ENCODE results near the gene ZNF292.
"Not testable (repeated sequence)": the region's sequence is repeated elsewhere in the genome, so short reads cannot be mapped to it uniquely, and the experiment has no call there.

Gene ZNF292

DNA sequence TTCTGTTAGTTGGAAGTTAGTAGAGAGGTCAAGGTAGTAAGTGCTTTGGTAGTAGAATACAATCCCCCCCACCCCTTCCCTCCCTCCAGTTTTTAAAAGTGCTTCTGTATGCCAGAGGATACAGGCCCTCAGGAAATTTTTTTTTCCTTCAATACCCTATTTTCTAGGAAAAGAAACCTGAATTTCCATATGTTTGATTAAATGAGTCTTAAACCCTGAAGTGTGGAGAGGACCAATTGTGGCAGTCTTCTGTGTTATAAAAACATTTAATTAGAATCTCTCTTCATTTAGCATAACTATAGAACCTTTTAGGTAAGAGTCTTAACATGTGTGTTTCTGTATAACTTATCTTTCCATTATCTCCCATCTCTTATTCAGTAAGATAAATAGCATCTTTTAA is 59.5 kb downstream of the ZNF292 start:
- DNase-seq, result no peak

- no peak for DNase-seq
Observed at GRCh38 chr6:87220997-87221396, 65.6 kb downstream of the ZNF292 start.

DNA sequence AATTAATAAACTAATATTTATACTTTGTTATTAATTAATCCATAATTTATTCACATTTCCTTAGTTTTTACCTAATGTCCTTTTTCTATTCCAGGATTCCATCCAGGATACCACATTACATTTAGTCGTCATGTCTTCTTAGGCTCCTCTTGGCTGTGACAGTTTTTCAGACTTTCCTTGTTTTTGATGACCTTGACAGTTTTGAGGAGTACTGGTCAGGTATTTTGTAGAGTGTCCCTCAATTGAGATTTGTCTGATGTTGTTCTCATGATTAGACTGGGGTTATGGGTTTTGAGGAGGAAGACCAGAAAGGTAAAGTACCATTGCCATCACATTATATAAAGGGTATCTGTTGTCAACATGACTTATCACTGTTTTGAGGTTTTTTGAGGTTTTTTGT is 67.3 kb downstream of the ZNF292 start:
- DNase-seq, result no peak

DNA sequence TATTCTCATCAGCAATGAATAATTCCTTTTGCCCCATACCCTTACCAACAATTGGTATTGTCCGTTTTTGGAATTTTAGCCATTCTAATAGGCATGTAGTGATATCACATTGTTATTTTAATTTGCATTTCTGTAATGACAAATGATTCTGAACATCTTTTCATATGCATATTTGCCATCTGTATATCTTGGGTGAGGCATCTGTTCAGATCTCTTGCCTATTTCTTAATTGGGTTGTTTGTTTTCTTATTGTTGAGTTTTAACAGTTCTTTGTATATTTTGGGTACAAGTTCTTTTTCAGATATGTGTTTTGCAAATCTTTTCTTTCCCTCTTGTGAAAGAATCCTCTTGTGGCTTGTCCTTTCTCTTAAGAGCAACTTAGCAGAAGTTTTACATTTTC is 69.6 kb downstream of the ZNF292 start:
- DNase-seq, result no peak

- no peak for DNase-seq
Observed at GRCh38 chr6:87225511-87225910, 70.1 kb downstream of the ZNF292 start.

- DNase-seq, result no peak
Observed at GRCh38 chr6:87225937-87226336, 70.6 kb downstream of the ZNF292 start.

DNA sequence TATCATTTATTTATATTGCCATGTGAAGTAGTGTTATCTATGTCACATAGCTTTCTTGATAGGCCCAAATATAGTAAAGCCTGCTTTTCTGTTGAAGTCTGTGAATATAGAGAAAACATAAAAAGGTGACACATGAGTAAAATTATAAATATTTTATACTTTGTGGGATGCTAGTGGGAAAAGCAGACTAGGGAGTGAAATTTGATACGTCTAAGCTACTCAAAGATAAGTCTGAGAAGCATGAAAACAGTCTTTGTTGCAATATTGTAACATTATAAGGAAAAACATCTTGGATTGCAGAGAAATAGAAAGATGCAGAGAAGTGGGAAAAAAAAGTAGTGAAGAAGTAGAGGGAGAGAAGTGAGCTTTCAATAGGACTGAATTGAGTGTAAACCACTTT is 75.4 kb downstream of the ZNF292 start:
- DNase-seq, result no peak

DNA sequence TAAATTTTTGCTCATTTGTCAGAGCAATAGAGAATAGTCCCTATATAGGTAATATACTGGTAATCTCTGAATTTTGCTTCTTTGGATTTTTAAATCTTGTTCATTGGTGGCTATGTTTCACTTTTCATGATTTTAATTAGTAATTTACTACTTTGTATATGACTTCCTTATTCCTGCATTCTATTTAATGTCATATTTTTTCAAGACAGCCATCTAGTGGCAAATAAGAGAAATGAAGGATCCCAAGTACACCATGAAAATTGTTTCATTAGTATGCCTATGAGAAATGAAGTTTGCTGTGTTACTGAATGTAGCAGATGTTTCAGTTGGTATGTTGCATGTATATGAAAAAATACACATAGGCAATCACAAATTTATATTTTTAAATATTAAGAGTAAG is 82.4 kb downstream of the ZNF292 start:
- DNase-seq, result no peak

- DNase-seq, result not testable (repeated sequence)
Observed at GRCh38 chr6:87239098-87239635, 83.8 kb downstream of the ZNF292 start.

DNA sequence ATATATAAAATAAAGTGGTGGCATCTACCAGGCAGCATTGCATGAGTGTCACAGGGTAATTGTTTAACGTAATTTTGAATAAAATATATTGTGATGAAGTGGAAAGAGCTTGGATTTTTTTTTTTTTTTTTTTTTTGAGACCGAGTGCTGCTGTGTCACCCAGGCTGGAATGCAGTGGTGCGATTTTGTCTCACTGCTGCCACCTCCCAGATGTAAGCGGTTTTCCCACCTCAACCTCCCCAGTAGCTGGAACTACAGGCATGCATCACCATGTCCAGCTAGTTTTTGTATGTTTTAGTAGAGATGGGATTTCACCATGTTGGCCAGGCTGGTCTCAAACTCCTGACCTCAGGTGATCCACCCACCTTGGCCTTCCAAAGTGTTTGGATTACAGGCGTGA is 85.9 kb downstream of the ZNF292 start:
- no peak for DNase-seq

- DNase-seq, result no peak
Observed at GRCh38 chr6:87242311-87242710, 86.9 kb downstream of the ZNF292 start.

DNA sequence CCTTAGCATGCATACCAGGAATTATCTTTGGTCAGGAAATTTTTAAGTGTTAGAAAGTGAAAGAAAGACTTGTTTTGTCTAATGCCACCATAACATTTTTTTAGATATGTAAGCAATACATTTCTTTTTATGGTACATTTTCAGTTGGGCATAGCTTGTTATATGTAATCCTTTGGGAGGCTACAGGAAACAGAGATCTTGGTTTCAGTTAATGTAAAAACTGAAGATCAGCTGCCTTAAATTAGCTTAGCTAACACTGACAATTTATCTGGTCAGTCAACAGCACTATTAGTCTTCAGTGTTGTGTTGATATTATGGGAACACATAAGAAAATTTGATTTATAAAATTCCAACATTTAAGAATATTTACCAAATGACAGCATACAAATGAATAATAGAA is 88.4 kb downstream of the ZNF292 start:
- no peak for DNase-seq

- DNase-seq, result no peak
Observed at GRCh38 chr6:87244380-87244779, 89.0 kb downstream of the ZNF292 start.

DNA sequence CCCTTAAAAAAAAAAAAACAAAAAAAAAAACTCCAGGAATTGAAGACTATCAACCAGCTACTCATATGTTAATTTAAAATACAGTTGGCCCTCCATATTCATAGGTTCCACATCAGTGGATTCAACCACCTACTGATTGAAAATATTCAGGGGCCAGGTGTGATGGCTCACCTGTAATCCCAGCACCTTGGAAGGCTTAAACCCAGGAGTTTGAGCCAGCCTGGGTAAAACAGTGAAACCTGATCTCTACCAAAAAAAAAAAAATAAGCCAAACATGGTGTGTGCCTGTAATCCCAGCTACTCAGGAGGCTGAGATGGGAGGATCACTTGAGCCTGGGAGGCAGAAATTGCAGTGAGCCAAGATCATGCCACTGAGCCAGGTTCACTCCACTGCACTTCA is 94.7 kb downstream of the ZNF292 start:
- no peak for DNase-seq

GRCh38 chr6:87251225-87251624 is 95.9 kb downstream of the ZNF292 start:
- DNase-seq, result no peak

GRCh38 chr6:87251725-87252124 is 96.4 kb downstream of the ZNF292 start:
- no peak for DNase-seq

- peak in 1 of 14 donors; percentile 47 for DNase-seq
Observed at GRCh38 chr6:87257046-87257445, 101.7 kb downstream of the ZNF292 start.

- no peak for DNase-seq
Observed at GRCh38 chr6:87257565-87257964, 102.2 kb downstream of the ZNF292 start.

- DNase-seq, result no peak
Observed at GRCh38 chr6:87257975-87258374, 102.6 kb downstream of the ZNF292 start.

DNA sequence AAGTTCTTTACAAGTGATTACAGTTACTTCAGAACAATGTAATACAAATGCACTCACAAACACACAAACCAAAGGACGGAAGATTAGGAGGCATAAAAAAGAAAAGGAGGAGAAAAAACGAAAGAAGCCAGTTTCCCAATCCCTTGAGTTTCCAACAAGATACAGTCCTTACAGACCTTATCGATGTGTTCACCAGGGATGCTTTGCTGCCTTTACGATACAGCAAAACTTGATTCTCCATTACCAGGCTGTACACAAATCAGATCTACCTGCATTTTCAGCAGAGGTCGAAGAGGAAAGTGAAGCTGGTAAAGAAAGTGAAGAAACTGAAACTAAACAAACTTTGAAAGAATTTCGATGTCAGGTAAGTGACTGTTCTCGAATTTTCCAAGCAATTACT is 104.4 kb downstream of the ZNF292 start:
- DNase-seq, result no peak

- DNase-seq, result no peak
Observed at GRCh38 chr6:87261534-87261933, 106.2 kb downstream of the ZNF292 start.

GRCh38 chr6:87264481-87264880 is 109.1 kb downstream of the ZNF292 start:
- DNase-seq, result no peak

DNA sequence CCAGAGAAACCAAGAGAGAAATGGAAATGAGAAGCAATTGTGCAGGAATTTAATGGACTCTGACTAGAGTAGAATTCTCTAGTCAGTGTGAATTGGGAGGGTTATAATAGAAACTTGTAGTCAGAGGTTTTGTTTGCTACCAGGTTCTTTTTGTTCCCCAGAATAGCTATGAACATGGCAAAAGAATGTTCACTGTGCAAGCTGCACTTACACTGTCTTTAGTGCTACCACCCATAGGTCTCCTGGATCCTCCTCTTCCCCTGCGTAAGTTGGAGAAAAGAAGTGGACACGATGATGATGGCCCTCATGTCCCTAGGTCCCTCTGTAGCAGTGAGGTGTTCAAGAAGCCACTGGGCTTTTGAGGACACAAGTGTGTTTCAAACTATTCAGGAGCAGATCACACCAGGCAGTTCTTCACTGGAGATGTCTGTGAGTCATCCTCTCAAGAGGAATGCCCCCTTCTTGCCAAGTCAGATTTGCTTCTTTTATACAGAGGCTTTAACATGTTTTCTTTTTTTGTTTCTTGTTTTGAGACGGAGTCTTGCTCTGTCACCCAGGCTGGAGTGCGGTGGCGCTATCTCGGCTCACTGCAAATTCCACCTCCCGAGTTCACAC is 119.4 kb downstream of the ZNF292 start:
- DNase-seq, result no peak

- DNase-seq, result no peak
Observed at GRCh38 chr6:87276624-87277023, 121.3 kb downstream of the ZNF292 start.

- no peak for DNase-seq
Observed at GRCh38 chr6:87277123-87277522, 121.8 kb downstream of the ZNF292 start.

Measured in C1 segment of cervical spinal cord (tissue), 14 donors.